Upper lobe of left lung (tissue), 6 donors: ENCODE measurements around the gene MMP10. TPM values are rescaled to one million over a fixed set of nuclear protein-coding genes. Genes with fewer than 3 reads are reported as not detected.

Experiments used
- ATAC-seq, 2 donors: fragments of 200-7000 bp; cut with Tn5 transposase; one replicate each; pipeline ENCODE4 v1.9.1; 2022; ENCODE audit warnings: mild to moderate bottlenecking in 2 of 2, moderate library complexity in 2 of 2; ENCODE audit not compliant: low FRiP score in 2 of 2
- DNase-seq, 2 donors: peaks; one replicate each; pipeline ENCODE4 v3.0.0-alpha.2; 2019 to 2020
- H3K27ac ChIP-seq, 4 donors: fragments of 200-600 bp; sonication (generic); one replicate each; pipeline ENCODE4 v1.5.1; 2016 to 2019
- H3K27me3 ChIP-seq, 4 donors: fragments of 200-600 bp; sonication (generic); one replicate each; pipeline ENCODE4 v1.5.1; 2017 to 2019
- H3K36me3 ChIP-seq, 4 donors: fragments of 200-600 bp; sonication (generic); one replicate each; pipeline ENCODE4 v1.5.1; 2016 to 2019
- H3K4me1 ChIP-seq, 4 donors: fragments of 200-600 bp; sonication (generic); one replicate each; pipeline ENCODE4 v1.5.1; 2018 to 2019
- H3K4me3 ChIP-seq, 4 donors: fragments of 200-600 bp; sonication (generic); one replicate each; pipeline ENCODE4 v1.5.1; 2017 to 2019; ENCODE audit warnings: mild to moderate bottlenecking in 2 of 4, moderate library complexity in 1 of 4
- H3K9me3 ChIP-seq, 4 donors: fragments of 200-600 bp; sonication (generic); one replicate each; pipeline ENCODE4 v1.5.1; 2018 to 2019
- CTCF ChIP-seq, 6 experiments: fragments of 450-650 bp in 4 of 6; fragments of 200-600 bp in 2 of 6; sonication (generic) in 2 of 6; IDR thresholded peaks; one replicate each; pipeline ENCODE4 v1.5.1; 2016 to 2019; ENCODE audit warnings: antibody characterized with exemption in 6 of 6
- EP300 ChIP-seq, 4 donors: sonication (generic); formaldehyde crosslinking; IDR thresholded peaks; one replicate each; pipeline ENCODE4 v1.5.1; 2017; ENCODE audit warnings: antibody characterized with exemption in 4 of 4, control low read depth in 2 of 4
- POLR2A ChIP-seq, 4 donors: fragments of 450-650 bp; IDR thresholded peaks; one replicate each; pipeline ENCODE4 v1.5.1; 2016 to 2017; ENCODE audit warnings: antibody characterized with exemption in 4 of 4, mild to moderate bottlenecking in 2 of 4
- POLR2AphosphoS5 ChIP-seq, 2 donors: sonication (generic); formaldehyde crosslinking; IDR thresholded peaks; one replicate each; pipeline ENCODE4 v1.5.1; 2017; ENCODE audit warnings: antibody characterized with exemption in 2 of 2
- WGBS, 2 donors: methylation state at CpG; one replicate each; pipeline ENCODE4 v1.1.5; 2017 to 2018; 5-methylcytosine and 5-hydroxymethylcytosine counted together
- total RNA-seq, 6 donors: library from RNA; depleted of rRNA in 4 of 6; stranded (reverse); fragments of >200 nt in 4 of 6; gene quantifications; one replicate each; pipeline versions ENCODE4 v1.1.0 to v1.2.1, GENCODE V29; 2016 to 2021
- donor health status: DM: no; HTN: no; CAD: no; lungs with moderate emphysema.
- donor health status: DM: no; HTN: yes; CAD: no; lungs with severe emphysema.

The MMP10 gene
- total RNA-seq = 1 to 10 TPM in 1 of 6 donors, not detected in 5; 1.3 TPM

GRCh38 chr11:102780491-102780918 is at the start of gene MMP10:
Gene MMP10 (minus strand): TSS chr11:102780628. CDS start chr11:102780591, 37 bp downstream.
- ATAC-seq (no peak), DNase-seq (no peak)
- Histone ChIP-seq H3K27me3 (no peaks in the 10 kb centered on the region), H3K36me3 (no peaks in the 10 kb centered on the region), H3K9me3 (no peaks in the 10 kb centered on the region), H3K27ac (no peak within 1 kb of the TSS), H3K4me3 (no peak within 1 kb of the TSS), H3K4me1 (peaks cover 0 to 8% (median 2%) of the 10 kb centered on the region in 4 donors)
- TF ChIP-seq EP300 (IDR thresholded peaks at IDR 0.05) (no peak), CTCF (IDR thresholded peaks at IDR 0.05) (peak in 2 of 6 experiments; percentile 11 to 21)
- WGBS, 2 donors = 10 to 22% methylated on average over 2 of the region's 2 CpGs

GRCh38 chr11:102829316-102830000 is 49.0 kb upstream of the MMP10 start:
- H3K9me3 ChIP-seq = no peaks in the 10 kb centered on the region
- DNase-seq (no peak), ATAC-seq (no peak)
- no peaks in the 10 kb centered on the region for H3K27me3 ChIP-seq
- peaks cover 0 to 5% (median 0%) of the 10 kb centered on the region in 4 donors for H3K4me1 ChIP-seq
- 71 to 74% methylated on average over 6 of the region's 6 CpGs for WGBS, 2 donors
- no peak overlapping the region for H3K27ac ChIP-seq
- no peak overlapping the region for H3K4me3 ChIP-seq
- no peaks in the 10 kb centered on the region for H3K36me3 ChIP-seq
- no peak for TF ChIP-seq EP300 (IDR thresholded peaks at IDR 0.05)

GRCh38 chr11:102824556-102824955 is 44.1 kb upstream of the MMP10 start:
- ATAC-seq (no peak), DNase-seq (no peak)
- H3K27me3 ChIP-seq = no peaks in the 10 kb centered on the region
- H3K4me3 ChIP-seq = no peak overlapping the region
- no peaks in the 10 kb centered on the region for H3K9me3 ChIP-seq
- H3K4me1 ChIP-seq = no peaks in the 10 kb centered on the region
- WGBS, 2 donors = 90 to 94% methylated on average over 1 of the region's 1 CpG
- no peak overlapping the region for H3K27ac ChIP-seq
- H3K36me3 ChIP-seq = no peaks in the 10 kb centered on the region
- TF ChIP-seq CTCF (IDR thresholded peaks at IDR 0.05) (no peak), POLR2A (IDR thresholded peaks at IDR 0.05) (no peak), EP300 (IDR thresholded peaks at IDR 0.05) (no peak), POLR2AphosphoS5 (IDR thresholded peaks at IDR 0.05) (no peak)

- no peak for TF ChIP-seq POLR2A (IDR thresholded peaks at IDR 0.05)
- TF ChIP-seq CTCF (IDR thresholded peaks at IDR 0.05) = no peak
- TF ChIP-seq POLR2AphosphoS5 (IDR thresholded peaks at IDR 0.05) = no peak
- no peak for TF ChIP-seq EP300 (IDR thresholded peaks at IDR 0.05)
- WGBS, 2 donors = 20 to 71% methylated on average over 1 to 6 of the region's 6 CpGs
- Histone ChIP-seq H3K4me1 (no peaks in the 10 kb centered on the region), H3K27ac (no peak overlapping the region), H3K36me3 (no peaks in the 10 kb centered on the region), H3K9me3 (no peaks in the 10 kb centered on the region), H3K27me3 (no peaks in the 10 kb centered on the region), H3K4me3 (no peak overlapping the region)
- DNase-seq (no peak), ATAC-seq (peak in 1 of 2 donors; percentile 15)
Measured at GRCh38 chr11:102819491-102819890, 39.1 kb upstream of the MMP10 start.

GRCh38 chr11:102813484-102813883 is 33.1 kb upstream of the MMP10 start:
- no peak for DNase-seq
- WGBS, 2 donors = 83 to 95% methylated on average over 1 of the region's 1 CpG
- H3K27ac ChIP-seq = no peak overlapping the region

GRCh38 chr11:102812188-102812587 is 31.8 kb upstream of the MMP10 start:
- TF ChIP-seq CTCF (IDR thresholded peaks at IDR 0.05) (no peak), POLR2AphosphoS5 (IDR thresholded peaks at IDR 0.05) (no peak), POLR2A (IDR thresholded peaks at IDR 0.05) (no peak), EP300 (IDR thresholded peaks at IDR 0.05) (no peak)
- 78 to 90% methylated on average over 3 of the region's 3 CpGs for WGBS, 2 donors
- no peak for DNase-seq
- Histone ChIP-seq H3K4me3 (no peak overlapping the region), H3K9me3 (no peaks in the 10 kb centered on the region), H3K27ac (no peak overlapping the region), H3K36me3 (no peaks in the 10 kb centered on the region), H3K4me1 (no peaks in the 10 kb centered on the region), H3K27me3 (no peaks in the 10 kb centered on the region)
- ATAC-seq = no peak

More at GRCh38 chr11:102813484-102813883, 33.1 kb upstream of the MMP10 start:
- Histone ChIP-seq H3K4me3 (no peak overlapping the region), H3K9me3 (no peaks in the 10 kb centered on the region), H3K36me3 (no peaks in the 10 kb centered on the region), H3K27me3 (no peaks in the 10 kb centered on the region), H3K4me1 (no peaks in the 10 kb centered on the region)
- ATAC-seq = no peak
- TF ChIP-seq POLR2A (IDR thresholded peaks at IDR 0.05) = no peak
- TF ChIP-seq EP300 (IDR thresholded peaks at IDR 0.05) = no peak
